ENCODE measurements around the gene HK3. TPM values are rescaled to one million over a fixed set of nuclear protein-coding genes. Genes with fewer than 3 reads are reported as not detected.

The HK3 gene
- total and polyA plus RNA-seq, 2 experiments from 2014 or later, result not detected

DNA sequence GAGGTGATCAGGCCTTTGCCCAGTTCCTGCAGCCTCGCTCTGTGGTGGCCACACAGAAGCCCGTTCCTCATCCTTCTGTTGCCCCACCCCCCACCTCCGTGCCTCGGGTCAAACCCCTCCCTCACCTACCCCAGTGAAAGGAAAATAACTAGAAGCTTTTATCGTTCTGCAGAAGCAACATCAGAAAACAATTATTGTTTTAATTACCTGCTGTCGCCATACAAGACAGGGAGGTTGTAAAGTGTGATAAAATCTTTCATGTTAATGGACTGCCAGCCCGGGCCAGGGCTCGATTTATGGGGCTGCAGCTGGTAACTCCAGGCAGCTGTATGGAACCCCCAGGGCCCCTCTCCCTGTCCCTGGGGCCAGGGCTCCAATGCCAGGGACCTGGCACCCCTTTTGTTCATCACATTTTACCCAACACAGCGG, 68.1 kb downstream of the HK3 start:
- H3K9me3 Mint-ChIP-seq, result no peaks in the 10 kb centered on the region
- ATAC-seq (no peak), DNase-seq (ENCODE audit: low spot score) (no peak)
- no peaks in the 10 kb centered on the region for H3K36me3 Mint-ChIP-seq (ENCODE audit: low read depth)
- no peak overlapping the region for H3K4me3 Mint-ChIP-seq
- no peak overlapping the region for H2AFZ ChIP-seq
- H3K9me2 ChIP-seq (ENCODE audit: insufficient read depth), result no peaks in the 10 kb centered on the region
- no peaks in the 10 kb centered on the region for H3K27me3 ChIP-seq (ENCODE audit: insufficient read depth)
- H3K27ac Mint-ChIP-seq, result no peak overlapping the region
- peaks cover 1% of the 10 kb centered on the region; the same call in 1 of the 3 replicates for H3K4me1 Mint-ChIP-seq
- H3K79me2 ChIP-seq (replicated peaks; ENCODE audit: insufficient read depth), result no peaks in the 10 kb centered on the region
- H3K4me3 ChIP-seq, result no peak overlapping the region
- no peaks in the 10 kb centered on the region for H3F3A ChIP-seq (replicated peaks; ENCODE audit: low read depth)
- no peaks in the 10 kb centered on the region; the same call in 1 of the 2 replicates for H4K20me1 ChIP-seq (replicated peaks; ENCODE audit: insufficient read depth)
- no peak overlapping the region for H3K4me2 ChIP-seq
- H3K27ac ChIP-seq (ENCODE audit: low read depth), result no peak overlapping the region
- no peak for TF ChIP-seq POLR2AphosphoS5 (IDR thresholded peaks at IDR 0.05; ENCODE audit: low read depth)
- TF ChIP-seq CREB1 (CRISPR knock-in tag; IDR thresholded peaks at IDR 0.05; ENCODE audit: low read depth), result no peak
- TF ChIP-seq, protein P1, sequence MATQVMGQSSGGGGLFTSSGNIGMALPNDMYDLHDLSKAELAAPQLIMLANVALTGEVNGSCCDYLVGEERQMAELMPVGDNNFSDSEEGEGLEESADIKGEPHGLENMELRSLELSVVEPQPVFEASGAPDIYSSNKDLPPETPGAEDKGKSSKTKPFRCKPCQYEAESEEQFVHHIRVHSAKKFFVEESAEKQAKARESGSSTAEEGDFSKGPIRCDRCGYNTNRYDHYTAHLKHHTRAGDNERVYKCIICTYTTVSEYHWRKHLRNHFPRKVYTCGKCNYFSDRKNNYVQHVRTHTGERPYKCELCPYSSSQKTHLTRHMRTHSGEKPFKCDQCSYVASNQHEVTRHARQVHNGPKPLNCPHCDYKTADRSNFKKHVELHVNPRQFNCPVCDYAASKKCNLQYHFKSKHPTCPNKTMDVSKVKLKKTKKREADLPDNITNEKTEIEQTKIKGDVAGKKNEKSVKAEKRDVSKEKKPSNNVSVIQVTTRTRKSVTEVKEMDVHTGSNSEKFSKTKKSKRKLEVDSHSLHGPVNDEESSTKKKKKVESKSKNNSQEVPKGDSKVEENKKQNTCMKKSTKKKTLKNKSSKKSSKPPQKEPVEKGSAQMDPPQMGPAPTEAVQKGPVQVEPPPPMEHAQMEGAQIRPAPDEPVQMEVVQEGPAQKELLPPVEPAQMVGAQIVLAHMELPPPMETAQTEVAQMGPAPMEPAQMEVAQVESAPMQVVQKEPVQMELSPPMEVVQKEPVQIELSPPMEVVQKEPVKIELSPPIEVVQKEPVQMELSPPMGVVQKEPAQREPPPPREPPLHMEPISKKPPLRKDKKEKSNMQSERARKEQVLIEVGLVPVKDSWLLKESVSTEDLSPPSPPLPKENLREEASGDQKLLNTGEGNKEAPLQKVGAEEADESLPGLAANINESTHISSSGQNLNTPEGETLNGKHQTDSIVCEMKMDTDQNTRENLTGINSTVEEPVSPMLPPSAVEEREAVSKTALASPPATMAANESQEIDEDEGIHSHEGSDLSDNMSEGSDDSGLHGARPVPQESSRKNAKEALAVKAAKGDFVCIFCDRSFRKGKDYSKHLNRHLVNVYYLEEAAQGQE (IDR thresholded peaks at IDR 0.05; ENCODE audit: unreplicated experiment), result no peak
- TF ChIP-seq STAT1 (IDR thresholded peaks at IDR 0.05; ENCODE audit: unreplicated experiment), result no peak
- TF ChIP-seq ZNF331 (CRISPR knock-in tag; IDR thresholded peaks at IDR 0.05; ENCODE audit: low read depth), result no peak
- TF ChIP-seq ZNF114 (CRISPR knock-in tag; IDR thresholded peaks at IDR 0.05), result no peak
- TF ChIP-seq, protein P2, sequence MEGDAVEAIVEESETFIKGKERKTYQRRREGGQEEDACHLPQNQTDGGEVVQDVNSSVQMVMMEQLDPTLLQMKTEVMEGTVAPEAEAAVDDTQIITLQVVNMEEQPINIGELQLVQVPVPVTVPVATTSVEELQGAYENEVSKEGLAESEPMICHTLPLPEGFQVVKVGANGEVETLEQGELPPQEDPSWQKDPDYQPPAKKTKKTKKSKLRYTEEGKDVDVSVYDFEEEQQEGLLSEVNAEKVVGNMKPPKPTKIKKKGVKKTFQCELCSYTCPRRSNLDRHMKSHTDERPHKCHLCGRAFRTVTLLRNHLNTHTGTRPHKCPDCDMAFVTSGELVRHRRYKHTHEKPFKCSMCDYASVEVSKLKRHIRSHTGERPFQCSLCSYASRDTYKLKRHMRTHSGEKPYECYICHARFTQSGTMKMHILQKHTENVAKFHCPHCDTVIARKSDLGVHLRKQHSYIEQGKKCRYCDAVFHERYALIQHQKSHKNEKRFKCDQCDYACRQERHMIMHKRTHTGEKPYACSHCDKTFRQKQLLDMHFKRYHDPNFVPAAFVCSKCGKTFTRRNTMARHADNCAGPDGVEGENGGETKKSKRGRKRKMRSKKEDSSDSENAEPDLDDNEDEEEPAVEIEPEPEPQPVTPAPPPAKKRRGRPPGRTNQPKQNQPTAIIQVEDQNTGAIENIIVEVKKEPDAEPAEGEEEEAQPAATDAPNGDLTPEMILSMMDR (conservative IDR thresholded peaks at IDR 0.05; ENCODE audit: low read depth in 2 of 2), result no peak
- TF ChIP-seq JUNB (IDR thresholded peaks at IDR 0.05; ENCODE audit: unreplicated experiment), result no peak
- TF ChIP-seq EZH2 (IDR thresholded peaks at IDR 0.05; ENCODE audit: low read depth, unreplicated experiment), result no peak
- TF ChIP-seq, protein P3, sequence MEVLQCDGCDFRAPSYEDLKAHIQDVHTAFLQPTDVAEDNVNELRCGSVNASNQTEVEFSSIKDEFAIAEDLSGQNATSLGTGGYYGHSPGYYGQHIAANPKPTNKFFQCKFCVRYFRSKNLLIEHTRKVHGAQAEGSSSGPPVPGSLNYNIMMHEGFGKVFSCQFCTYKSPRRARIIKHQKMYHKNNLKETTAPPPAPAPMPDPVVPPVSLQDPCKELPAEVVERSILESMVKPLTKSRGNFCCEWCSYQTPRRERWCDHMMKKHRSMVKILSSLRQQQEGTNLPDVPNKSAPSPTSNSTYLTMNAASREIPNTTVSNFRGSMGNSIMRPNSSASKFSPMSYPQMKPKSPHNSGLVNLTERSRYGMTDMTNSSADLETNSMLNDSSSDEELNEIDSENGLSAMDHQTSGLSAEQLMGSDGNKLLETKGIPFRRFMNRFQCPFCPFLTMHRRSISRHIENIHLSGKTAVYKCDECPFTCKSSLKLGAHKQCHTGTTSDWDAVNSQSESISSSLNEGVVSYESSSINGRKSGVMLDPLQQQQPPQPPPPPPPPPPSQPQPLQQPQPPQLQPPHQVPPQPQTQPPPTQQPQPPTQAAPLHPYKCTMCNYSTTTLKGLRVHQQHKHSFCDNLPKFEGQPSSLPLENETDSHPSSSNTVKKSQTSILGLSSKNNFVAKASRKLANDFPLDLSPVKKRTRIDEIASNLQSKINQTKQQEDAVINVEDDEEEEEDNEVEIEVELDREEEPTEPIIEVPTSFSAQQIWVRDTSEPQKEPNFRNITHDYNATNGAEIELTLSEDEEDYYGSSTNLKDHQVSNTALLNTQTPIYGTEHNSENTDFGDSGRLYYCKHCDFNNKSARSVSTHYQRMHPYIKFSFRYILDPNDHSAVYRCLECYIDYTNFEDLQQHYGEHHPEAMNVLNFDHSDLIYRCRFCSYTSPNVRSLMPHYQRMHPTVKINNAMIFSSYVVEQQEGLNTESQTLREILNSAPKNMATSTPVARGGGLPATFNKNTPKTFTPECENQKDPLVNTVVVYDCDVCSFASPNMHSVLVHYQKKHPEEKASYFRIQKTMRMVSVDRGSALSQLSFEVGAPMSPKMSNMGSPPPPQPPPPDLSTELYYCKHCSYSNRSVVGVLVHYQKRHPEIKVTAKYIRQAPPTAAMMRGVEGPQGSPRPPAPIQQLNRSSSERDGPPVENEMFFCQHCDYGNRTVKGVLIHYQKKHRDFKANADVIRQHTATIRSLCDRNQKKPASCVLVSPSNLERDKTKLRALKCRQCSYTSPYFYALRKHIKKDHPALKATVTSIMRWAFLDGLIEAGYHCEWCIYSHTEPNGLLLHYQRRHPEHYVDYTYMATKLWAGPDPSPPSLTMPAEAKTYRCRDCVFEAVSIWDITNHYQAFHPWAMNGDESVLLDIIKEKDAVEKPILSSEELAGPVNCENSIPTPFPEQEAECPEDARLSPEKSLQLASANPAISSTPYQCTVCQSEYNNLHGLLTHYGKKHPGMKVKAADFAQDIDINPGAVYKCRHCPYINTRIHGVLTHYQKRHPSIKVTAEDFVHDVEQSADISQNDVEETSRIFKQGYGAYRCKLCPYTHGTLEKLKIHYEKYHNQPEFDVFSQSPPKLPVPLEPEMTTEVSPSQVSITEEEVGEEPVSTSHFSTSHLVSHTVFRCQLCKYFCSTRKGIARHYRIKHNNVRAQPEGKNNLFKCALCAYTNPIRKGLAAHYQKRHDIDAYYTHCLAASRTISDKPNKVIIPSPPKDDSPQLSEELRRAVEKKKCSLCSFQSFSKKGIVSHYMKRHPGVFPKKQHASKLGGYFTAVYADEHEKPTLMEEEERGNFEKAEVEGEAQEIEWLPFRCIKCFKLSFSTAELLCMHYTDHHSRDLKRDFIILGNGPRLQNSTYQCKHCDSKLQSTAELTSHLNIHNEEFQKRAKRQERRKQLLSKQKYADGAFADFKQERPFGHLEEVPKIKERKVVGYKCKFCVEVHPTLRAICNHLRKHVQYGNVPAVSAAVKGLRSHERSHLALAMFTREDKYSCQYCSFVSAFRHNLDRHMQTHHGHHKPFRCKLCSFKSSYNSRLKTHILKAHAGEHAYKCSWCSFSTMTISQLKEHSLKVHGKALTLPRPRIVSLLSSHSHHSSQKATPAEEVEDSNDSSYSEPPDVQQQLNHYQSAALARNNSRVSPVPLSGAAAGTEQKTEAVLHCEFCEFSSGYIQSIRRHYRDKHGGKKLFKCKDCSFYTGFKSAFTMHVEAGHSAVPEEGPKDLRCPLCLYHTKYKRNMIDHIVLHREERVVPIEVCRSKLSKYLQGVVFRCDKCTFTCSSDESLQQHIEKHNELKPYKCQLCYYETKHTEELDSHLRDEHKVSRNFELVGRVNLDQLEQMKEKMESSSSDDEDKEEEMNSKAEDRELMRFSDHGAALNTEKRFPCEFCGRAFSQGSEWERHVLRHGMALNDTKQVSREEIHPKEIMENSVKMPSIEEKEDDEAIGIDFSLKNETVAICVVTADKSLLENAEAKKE (CRISPR knock-in tag; IDR thresholded peaks at IDR 0.05), result no peak
- H3K36me3 ChIP-seq (ENCODE audit: insufficient read depth), result no peaks in the 10 kb centered on the region
- H3K27me3 Mint-ChIP-seq (ENCODE audit: insufficient read depth, low read depth, poor library complexity), result peaks cover 8% of the 10 kb centered on the region
- no peaks in the 10 kb centered on the region for H3K4me1 ChIP-seq (ENCODE audit: insufficient read depth)
